NCI-H510A (cell line): ENCODE results near the gene NCOA6.
"Not testable (repeated sequence)": the region's sequence is repeated elsewhere in the genome, so short reads cannot be mapped to it uniquely, and the experiment has no call there.

Source experiments
- DNase-seq: peaks from one replicate; lab custom pipeline; 2025; lab: John Stamatoyannopoulos, UW

Gene NCOA6

DNA sequence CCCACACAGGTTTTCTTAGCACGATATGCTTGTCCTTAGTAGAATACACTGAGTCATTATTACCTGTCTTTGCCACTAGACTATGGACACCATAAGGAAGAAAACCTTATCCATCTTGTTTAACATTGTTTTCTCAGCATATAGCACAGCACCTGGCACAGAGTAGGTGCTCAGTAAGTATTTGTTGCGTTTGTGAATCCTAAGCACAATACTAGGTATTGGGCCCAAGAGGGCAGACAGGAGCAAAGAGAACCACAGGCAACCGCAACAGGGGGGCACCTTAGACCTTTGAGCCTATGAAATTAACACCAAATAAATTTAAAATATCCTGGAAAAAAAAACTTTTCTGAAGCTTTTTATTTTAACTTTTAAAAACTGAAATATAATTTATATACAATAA, 3.7 kb upstream of the NCOA6 start:
- DNase-seq: no peak

GRCh38 chr20:34824806-34825529, 483 bp downstream of the NCOA6 start:
- peak; percentile 51 for DNase-seq

GRCh38 chr20:34824452-34824805, 1.0 kb downstream of the NCOA6 start:
- peak; percentile 77 for DNase-seq

DNA sequence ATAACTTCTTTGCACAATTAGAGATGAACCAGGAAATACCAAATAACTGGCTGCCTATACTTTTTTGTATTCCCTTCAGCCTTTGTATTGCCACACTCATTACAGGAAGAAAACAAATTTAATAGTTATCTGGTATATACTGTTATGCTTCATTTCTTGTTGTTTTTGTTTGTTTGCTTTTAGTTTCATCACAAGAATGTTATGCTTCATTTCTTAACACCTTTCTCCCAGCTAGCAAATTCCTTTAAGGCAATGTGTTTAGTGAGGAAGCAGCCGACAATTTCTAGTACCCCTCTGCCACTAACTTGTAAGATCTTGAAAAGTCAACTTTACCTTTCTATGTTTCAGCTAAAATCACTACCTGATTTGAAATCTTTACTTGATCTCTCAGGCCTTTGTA, 1.4 kb downstream of the NCOA6 start:
- no peak for DNase-seq

GRCh38 chr20:34820805-34821578, 4.5 kb downstream of the NCOA6 start:
- DNase-seq: no peak

GRCh38 chr20:34817801-34818200, 7.7 kb downstream of the NCOA6 start:
- DNase-seq: no peak

- no peak for DNase-seq
These were observed 8.4 kb downstream of the NCOA6 start for GRCh38 chr20:34817072-34817471.

DNA sequence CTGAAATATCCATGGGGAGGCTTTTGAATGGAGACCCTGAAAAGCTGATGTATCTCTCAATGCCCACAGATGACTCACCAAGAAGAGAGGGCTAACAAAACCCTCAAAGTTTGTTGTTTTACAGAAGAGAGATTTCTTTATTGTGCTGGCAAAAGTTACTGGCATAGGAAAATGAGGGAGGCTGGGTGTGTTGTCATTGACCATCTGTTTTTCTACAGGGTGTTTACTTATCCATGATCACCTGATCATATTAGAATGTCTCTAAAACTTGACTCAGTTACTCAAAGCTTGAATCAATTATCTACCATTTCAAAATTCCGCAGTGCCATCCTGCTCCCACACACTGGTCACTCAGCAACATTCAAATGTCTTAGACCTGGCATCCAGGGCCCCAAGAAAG, 9.8 kb downstream of the NCOA6 start:
- no peak for DNase-seq

DNA sequence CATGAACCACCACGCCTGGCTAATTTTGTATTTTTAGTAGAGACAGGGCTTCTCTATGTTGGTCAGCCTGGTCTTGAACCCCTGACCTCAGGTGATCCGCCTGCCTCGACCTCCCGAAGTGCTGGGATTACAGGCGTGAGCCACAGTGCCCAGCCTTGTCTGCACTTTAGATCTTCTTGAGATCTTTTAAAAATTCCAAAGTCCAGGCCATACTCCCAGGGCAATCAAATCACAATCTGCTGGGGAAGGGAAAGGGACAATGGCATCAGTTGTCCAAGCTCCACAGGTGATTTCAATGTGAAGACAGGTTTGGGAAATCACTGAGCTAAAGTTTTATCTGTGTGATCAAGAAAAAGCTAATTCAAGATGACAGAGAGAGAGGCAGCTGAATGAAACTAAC, 16.9 kb downstream of the NCOA6 start:
- DNase-seq: no peak

GRCh38 chr20:34807944-34808465, 17.4 kb downstream of the NCOA6 start:
- not testable (repeated sequence) for DNase-seq

DNA sequence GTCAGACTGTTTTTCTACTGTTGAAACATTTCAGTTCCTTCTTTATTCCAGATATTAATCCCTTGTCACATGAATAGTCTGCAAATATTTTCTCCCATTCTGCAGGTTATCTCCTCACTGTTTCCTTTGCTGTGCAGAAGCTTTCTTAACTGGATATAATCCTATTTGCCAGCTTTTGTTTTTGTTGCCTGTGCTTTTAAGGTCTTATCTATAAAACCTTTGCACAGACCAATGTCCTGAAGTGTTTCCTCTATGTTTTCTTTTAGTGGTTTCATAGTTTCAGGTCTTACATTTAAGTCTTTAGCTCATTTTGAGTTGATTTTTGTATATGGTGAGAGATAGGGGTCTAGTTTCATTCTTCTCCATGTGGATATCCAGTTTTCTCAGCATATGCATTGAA, 19.2 kb downstream of the NCOA6 start:
- no peak for DNase-seq

- no peak for DNase-seq
These were observed 26.6 kb downstream of the NCOA6 start for GRCh38 chr20:34798871-34799270.

- no peak for DNase-seq
These were observed 27.1 kb downstream of the NCOA6 start for GRCh38 chr20:34798328-34798727.

GRCh38 chr20:34797012-34797995, 28.1 kb downstream of the NCOA6 start:
- DNase-seq: no peak

DNA sequence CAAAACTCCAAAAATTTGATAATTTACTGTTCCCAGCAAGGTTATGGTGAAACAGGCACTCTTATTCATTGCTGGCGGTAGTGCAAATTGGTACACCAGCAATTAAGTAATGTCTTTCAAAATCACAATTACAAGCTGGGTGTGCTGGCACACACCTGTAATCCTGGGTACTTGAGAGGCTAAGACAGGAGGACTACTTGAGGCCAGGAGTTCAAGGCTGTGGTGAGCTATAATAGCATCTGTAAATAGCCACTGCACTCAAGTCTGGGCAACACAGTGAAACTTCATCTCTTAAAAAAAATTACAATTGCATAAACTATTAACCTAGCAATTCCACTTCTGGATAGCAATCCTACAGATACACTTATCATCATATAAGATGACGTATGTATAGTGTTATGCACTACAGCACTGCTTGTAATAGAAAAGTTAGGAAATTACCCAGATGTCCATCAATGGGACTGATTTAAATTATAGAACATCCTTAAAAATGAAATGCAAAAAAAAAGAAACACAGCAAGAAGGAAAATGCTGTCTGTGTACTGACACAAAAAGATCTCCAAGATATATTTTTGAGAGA, 31.4 kb downstream of the NCOA6 start:
- DNase-seq: no peak

DNA sequence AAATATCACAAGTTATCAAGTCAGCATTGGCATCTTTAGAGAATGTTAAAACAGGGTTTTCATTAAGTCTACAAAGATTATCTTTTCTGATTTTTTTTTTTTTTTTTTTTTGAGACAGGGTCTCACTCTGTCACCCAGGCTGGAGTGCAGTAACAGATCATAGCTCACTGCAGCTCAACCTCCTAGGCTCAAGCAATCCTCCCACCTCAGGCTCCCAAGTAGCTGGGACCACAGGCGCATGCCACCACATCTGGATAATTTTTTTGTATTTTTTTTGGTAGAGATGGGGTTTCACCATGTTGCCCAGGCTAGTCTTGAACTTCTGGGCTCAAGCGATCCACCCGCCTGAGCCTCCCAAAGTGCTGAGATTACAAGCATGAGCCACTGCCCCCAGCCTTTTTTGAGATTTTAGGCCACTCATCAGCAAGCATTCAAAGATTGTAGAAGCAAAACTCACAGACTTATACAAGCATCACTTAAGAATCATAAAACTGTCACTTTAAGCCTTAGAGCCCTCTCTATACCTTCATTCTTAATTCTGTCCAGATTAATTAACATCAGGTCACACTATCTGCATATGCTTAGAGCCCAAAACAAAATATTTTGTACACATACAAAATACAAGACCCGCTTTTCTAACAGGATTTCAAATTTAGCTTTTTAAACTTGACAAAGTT, 32.6 kb downstream of the NCOA6 start:
- DNase-seq: no peak

DNA sequence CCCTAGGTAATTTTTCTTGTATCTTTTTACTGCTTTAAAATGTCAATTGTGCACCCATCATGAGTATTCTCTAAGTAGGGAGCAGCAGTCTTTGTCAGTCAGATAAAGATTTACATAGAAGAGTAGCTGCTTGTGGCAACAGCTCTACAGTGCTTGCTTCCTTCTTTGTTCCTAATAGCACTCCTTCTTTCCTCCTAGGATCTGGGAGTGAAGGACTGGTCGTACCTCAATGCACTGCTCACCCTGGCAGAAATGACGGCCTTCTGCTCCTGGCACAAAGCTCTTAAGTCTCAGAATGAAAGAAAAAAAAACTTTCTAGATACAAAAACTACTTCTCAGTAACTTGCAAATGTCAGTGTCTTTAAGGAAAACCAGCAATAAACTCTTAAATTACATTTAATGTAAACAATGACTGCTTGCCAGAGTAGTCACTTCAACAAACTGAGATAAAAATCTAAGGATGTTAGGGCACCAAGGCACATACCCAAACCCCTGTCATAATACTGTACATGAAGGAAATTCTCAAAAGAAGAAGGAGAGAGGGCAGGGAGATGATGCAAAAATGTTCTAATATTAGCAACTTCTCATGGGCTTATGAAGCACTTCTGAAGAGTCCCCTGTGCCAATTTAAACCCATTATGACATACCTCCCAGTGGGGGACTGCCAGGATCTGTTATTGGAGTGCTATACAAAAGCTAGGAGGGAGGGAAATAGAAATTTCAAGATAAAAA, 34.0 kb downstream of the NCOA6 start:
- no peak for DNase-seq

GRCh38 chr20:34781220-34781619, 44.2 kb downstream of the NCOA6 start:
- DNase-seq: no peak

DNA sequence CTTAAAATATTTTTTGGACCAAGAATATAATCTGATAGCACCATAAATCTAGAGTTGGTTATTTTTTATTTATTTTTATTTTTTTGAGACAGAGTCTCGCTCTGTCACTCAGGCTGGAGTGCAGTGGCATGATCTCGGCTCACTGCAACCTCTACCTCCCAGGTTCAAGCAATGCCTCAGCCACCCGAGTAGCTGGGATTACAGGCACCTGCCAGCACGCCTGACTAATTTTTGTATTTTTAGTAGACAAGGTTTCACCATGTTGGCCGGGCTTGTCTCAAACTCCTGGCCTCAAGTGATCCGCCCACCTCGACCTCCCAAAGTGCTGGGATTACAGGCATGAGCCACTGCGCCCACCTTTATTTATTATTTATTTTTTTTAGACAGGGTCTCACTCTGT, 45.2 kb downstream of the NCOA6 start:
- not testable (repeated sequence) for DNase-seq

GRCh38 chr20:34776177-34776576, 49.3 kb downstream of the NCOA6 start:
- no peak for DNase-seq

GRCh38 chr20:34774886-34775285, 50.6 kb downstream of the NCOA6 start:
- DNase-seq: no peak
